ENCODE results near the gene PRDX3.

Gene PRDX3

DNA sequence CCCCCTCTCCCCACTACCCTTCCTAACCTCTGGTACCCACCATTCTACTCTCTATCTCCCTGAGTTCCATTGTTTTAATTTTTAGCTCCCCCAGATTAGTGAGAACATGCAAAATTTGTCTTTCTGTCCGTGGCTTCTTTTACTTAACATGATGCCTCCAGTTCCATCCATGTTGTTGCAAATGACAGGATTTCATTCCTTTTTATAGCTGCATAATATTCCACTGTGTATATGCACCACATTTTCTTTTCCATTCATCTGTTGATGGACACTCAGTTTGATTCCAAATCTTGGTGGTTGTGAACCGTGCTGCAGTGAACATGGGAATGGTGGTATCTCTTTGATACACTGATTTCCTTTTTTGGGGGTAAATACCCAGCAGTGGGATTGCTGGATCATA is 52.7 kb downstream of the PRDX3 start:
- no peak overlapping the region for H3K4me3 Mint-ChIP-seq

GRCh38 chr10:119120875-119121274 is 57.7 kb downstream of the PRDX3 start:
- Mint-ChIP-seq H3K27ac (no peak overlapping the region), H3K9me3 (no peaks in the 10 kb centered on the region), H3K27me3 (ENCODE audit: low read depth, poor library complexity) (peaks cover 3% of the 10 kb centered on the region), H3K4me3 (no peak overlapping the region), H3K4me1 (no peaks in the 10 kb centered on the region), H3K36me3 (ENCODE audit: low read depth) (peaks cover 67% of the 10 kb centered on the region)
- no peak for DNase-seq
- TF ChIP-seq, protein P1, sequence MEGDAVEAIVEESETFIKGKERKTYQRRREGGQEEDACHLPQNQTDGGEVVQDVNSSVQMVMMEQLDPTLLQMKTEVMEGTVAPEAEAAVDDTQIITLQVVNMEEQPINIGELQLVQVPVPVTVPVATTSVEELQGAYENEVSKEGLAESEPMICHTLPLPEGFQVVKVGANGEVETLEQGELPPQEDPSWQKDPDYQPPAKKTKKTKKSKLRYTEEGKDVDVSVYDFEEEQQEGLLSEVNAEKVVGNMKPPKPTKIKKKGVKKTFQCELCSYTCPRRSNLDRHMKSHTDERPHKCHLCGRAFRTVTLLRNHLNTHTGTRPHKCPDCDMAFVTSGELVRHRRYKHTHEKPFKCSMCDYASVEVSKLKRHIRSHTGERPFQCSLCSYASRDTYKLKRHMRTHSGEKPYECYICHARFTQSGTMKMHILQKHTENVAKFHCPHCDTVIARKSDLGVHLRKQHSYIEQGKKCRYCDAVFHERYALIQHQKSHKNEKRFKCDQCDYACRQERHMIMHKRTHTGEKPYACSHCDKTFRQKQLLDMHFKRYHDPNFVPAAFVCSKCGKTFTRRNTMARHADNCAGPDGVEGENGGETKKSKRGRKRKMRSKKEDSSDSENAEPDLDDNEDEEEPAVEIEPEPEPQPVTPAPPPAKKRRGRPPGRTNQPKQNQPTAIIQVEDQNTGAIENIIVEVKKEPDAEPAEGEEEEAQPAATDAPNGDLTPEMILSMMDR (IDR thresholded peaks at IDR 0.05): no peak

More for the DNA sequence above, 52.7 kb downstream of the PRDX3 start:
- Mint-ChIP-seq H3K4me1 (no peaks in the 10 kb centered on the region), H3K27ac (no peak overlapping the region), H3K9me3 (no peaks in the 10 kb centered on the region), H3K36me3 (ENCODE audit: low read depth) (peaks cover 71% of the 10 kb centered on the region), H3K27me3 (ENCODE audit: low read depth, poor library complexity) (peaks cover 3% of the 10 kb centered on the region)
- no peak for DNase-seq
- TF ChIP-seq, protein P1 (IDR thresholded peaks at IDR 0.05): no peak

- peaks cover 65% of the 10 kb centered on the region for H3K36me3 Mint-ChIP-seq (ENCODE audit: low read depth)
Measured at GRCh38 chr10:119120413-119120867, 58.2 kb downstream of the PRDX3 start.

DNA sequence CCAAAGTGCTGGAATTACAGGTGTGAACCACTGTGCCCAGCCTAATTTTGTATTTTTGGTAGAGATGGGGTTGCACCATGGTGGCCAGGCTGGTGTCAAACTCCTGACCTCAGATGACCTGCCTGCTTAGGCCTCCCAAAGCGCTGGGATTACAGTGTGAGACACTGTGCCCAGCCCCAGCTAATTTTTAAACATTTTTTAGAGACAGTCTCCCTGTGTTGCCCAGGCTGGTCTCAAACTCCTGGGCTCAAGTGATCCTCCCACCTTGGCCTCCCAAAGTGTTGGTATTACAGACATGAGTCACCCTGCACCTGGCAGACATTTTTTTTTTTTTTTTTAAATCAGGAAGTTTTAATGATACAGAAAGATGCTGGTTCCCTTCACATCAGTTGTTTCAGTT is 59.2 kb downstream of the PRDX3 start:
- no peak overlapping the region for H3K27ac Mint-ChIP-seq

More at GRCh38 chr10:119120413-119120867, 58.2 kb downstream of the PRDX3 start:
- H3K27me3 Mint-ChIP-seq (ENCODE audit: low read depth, poor library complexity): peaks cover 3% of the 10 kb centered on the region
- H3K27ac Mint-ChIP-seq: no peak overlapping the region
- H3K4me3 Mint-ChIP-seq: no peak overlapping the region
- DNase-seq: no peak
- TF ChIP-seq, protein P1 (IDR thresholded peaks at IDR 0.05): no peak
- no peaks in the 10 kb centered on the region for H3K9me3 Mint-ChIP-seq
- no peaks in the 10 kb centered on the region for H3K4me1 Mint-ChIP-seq

DNA sequence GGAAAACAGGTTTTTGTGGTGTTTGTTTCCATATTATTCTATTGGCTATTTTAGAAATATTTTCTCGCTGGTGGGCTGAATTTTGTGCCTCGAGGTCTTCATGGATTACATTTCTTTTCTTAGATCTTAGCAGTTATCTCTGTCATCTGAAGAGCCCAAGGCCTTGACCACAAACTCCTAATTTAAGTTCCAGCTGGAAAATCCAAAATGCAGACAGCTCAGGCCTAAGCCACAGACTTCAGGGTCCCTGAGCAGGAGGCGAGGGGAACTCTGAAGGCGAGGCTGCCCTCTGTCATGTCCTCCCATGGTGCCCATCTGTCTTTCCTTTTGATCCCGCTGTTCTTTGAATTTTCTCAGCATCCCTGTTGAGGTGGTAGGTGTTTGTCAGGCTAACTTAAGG is 60.4 kb downstream of the PRDX3 start:
- TF ChIP-seq, protein P1 (IDR thresholded peaks at IDR 0.05): no peak
- DNase-seq: no peak
- H3K27me3 Mint-ChIP-seq (ENCODE audit: low read depth, poor library complexity): peaks cover 3% of the 10 kb centered on the region
- H3K27ac Mint-ChIP-seq: no peak overlapping the region
- H3K9me3 Mint-ChIP-seq: no peaks in the 10 kb centered on the region
- no peak overlapping the region for H3K4me3 Mint-ChIP-seq
- no peaks in the 10 kb centered on the region for H3K4me1 Mint-ChIP-seq
- peaks cover 83% of the 10 kb centered on the region for H3K36me3 Mint-ChIP-seq (ENCODE audit: low read depth)

More for the DNA sequence above, 59.2 kb downstream of the PRDX3 start:
- Mint-ChIP-seq H3K4me1 (no peaks in the 10 kb centered on the region), H3K9me3 (no peaks in the 10 kb centered on the region), H3K36me3 (ENCODE audit: low read depth) (peaks cover 75% of the 10 kb centered on the region), H3K27me3 (ENCODE audit: low read depth, poor library complexity) (peaks cover 3% of the 10 kb centered on the region), H3K4me3 (no peak overlapping the region)
- DNase-seq: no peak
- TF ChIP-seq, protein P1 (IDR thresholded peaks at IDR 0.05): no peak
